Ascending aorta (tissue), 2 donors: ENCODE data around the gene KRTAP10-8. TPM values are rescaled to one million over a fixed set of nuclear protein-coding genes. Genes with fewer than 3 reads are reported as not detected.

Experiments used
- DNase-seq, 2 donors: peaks; one replicate each; pipeline ENCODE4 v3.0.0-alpha.2; 2019; ENCODE audit warnings: low spot score in 2 of 2
- H3K27ac ChIP-seq, 2 donors: fragments of 200-600 bp; sonication (generic); one replicate each; pipeline ENCODE4 v1.5.1; 2016 to 2017; ENCODE audit warnings: mild to moderate bottlenecking in 1 of 2
- H3K27me3 ChIP-seq: fragments of 200-600 bp; sonication (generic); one replicate; pipeline ENCODE4 v1.5.1; 2017
- H3K36me3 ChIP-seq, 2 donors: fragments of 200-600 bp; sonication (generic); one replicate each; pipeline ENCODE4 v1.5.1; 2016
- H3K4me1 ChIP-seq, 2 donors: fragments of 200-600 bp; sonication (generic); one replicate each; pipeline ENCODE4 v1.5.1; 2016 to 2017; ENCODE audit warnings: mild to moderate bottlenecking in 1 of 2
- H3K4me3 ChIP-seq, 2 donors: fragments of 200-600 bp; sonication (generic); one replicate each; pipeline ENCODE4 v1.5.1; 2016 to 2017; ENCODE audit warnings: mild to moderate bottlenecking in 1 of 2
- H3K9me3 ChIP-seq, 2 donors: fragments of 200-600 bp; sonication (generic); one replicate each; pipeline ENCODE4 v1.5.1; 2016
- intact Hi-C: fragments of 100-400 bp; cut with DNase I; formaldehyde crosslinking; loops from one replicate; pipeline ENCODE4 v1.15.1; 2023
- total RNA-seq: library from RNA; depleted of rRNA; stranded (reverse); fragments of >200 nt; gene quantifications from one replicate; pipeline ENCODE4 v1.1.0, GENCODE V29; 2016
- TF ChIP-seq, protein P1 (sequence below), 3 experiments: fragments of 200-600 bp in 2 of 3; fragments of 450-650 bp in 1 of 3; sonication (generic) in 2 of 3; IDR thresholded peaks; one replicate each; pipeline ENCODE4 v1.5.1; 2016 to 2019; ENCODE audit warnings: antibody characterized with exemption in 3 of 3, mild to moderate bottlenecking in 1 of 3, moderate library complexity in 1 of 3

KRTAP10-8 gene
- total RNA-seq, 1 donor from 2014 or later, result not detected

GRCh38 chr21:44648557-44649311, 36.9 kb downstream of the KRTAP10-8 start:
- no peak overlapping the region for H3K4me3 ChIP-seq
- no peaks in the 10 kb centered on the region for H3K4me1 ChIP-seq
- DNase-seq, result no peak
- no peaks in the 10 kb centered on the region for H3K27me3 ChIP-seq
- intact Hi-C loops, result no loop called here
- H3K9me3 ChIP-seq, result peaks cover 0 to 20% of the 10 kb centered on the region in 2 donors
- no peaks in the 10 kb centered on the region for H3K36me3 ChIP-seq
- no peak overlapping the region for H3K27ac ChIP-seq
- TF ChIP-seq, protein P1, sequence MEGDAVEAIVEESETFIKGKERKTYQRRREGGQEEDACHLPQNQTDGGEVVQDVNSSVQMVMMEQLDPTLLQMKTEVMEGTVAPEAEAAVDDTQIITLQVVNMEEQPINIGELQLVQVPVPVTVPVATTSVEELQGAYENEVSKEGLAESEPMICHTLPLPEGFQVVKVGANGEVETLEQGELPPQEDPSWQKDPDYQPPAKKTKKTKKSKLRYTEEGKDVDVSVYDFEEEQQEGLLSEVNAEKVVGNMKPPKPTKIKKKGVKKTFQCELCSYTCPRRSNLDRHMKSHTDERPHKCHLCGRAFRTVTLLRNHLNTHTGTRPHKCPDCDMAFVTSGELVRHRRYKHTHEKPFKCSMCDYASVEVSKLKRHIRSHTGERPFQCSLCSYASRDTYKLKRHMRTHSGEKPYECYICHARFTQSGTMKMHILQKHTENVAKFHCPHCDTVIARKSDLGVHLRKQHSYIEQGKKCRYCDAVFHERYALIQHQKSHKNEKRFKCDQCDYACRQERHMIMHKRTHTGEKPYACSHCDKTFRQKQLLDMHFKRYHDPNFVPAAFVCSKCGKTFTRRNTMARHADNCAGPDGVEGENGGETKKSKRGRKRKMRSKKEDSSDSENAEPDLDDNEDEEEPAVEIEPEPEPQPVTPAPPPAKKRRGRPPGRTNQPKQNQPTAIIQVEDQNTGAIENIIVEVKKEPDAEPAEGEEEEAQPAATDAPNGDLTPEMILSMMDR (IDR thresholded peaks at IDR 0.05), result no peak

- no peak overlapping the region for H3K4me3 ChIP-seq
Observed at GRCh38 chr21:44649521-44650100, 37.7 kb downstream of the KRTAP10-8 start.

DNA sequence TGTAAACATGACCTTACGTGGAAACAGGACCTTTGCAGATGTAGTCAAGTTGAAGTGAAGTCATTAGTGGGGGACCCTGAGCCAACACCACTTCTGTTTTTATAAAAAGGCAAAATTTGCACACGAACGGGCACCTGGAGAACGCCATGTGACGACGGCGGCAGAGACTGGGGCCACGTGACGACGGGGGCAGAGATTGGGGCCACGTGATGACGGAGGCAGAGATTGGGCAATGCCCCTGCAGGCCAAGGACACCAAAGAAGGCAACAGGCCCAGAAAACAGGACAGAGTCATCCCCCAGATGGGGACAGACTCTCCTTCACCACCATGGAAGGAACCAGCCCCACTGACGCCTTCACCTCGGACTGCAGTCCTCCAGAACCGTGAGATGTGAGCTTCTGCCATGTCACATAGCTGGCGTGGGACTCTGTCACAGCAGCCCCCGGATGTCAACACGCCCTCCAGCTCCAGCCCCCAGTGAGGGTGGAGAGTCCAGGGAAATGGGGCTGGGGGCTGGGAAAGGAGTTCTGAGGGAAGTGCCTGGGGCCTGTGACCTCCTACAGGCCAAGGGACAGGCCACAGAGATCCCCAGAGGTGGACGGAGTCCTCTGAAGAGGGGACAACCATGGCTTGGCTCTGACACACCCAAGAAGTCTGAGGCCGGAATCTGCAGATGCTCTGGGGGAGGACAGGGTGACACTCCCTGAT, 38.5 kb downstream of the KRTAP10-8 start:
- H3K27ac ChIP-seq, result no peak overlapping the region
- TF ChIP-seq, protein P1 (IDR thresholded peaks at IDR 0.05), result no peak
- no peak overlapping the region for H3K4me3 ChIP-seq
- no peaks in the 10 kb centered on the region for H3K4me1 ChIP-seq
- intact Hi-C loops, result no loop called here
- no peaks in the 10 kb centered on the region for H3K27me3 ChIP-seq
- H3K9me3 ChIP-seq, result peaks cover 0 to 4% of the 10 kb centered on the region in 2 donors
- no peak for DNase-seq
- no peaks in the 10 kb centered on the region for H3K36me3 ChIP-seq

More at GRCh38 chr21:44649521-44650100, 37.7 kb downstream of the KRTAP10-8 start:
- no peak overlapping the region for H3K27ac ChIP-seq
- TF ChIP-seq, protein P1 (IDR thresholded peaks at IDR 0.05), result no peak
- no peaks in the 10 kb centered on the region for H3K36me3 ChIP-seq
- H3K27me3 ChIP-seq, result no peaks in the 10 kb centered on the region
- peaks cover 0 to 12% of the 10 kb centered on the region in 2 donors for H3K9me3 ChIP-seq
- H3K4me1 ChIP-seq, result no peaks in the 10 kb centered on the region
- no peak for DNase-seq
- intact Hi-C loops, result no loop called here

GRCh38 chr21:44650973-44651675, 39.2 kb downstream of the KRTAP10-8 start:
- Histone ChIP-seq H3K9me3 (no peaks in the 10 kb centered on the region), H3K4me3 (no peak overlapping the region), H3K27me3 (no peaks in the 10 kb centered on the region), H3K27ac (no peak overlapping the region), H3K4me1 (no peaks in the 10 kb centered on the region), H3K36me3 (no peaks in the 10 kb centered on the region)
- DNase-seq, result no peak
- TF ChIP-seq, protein P1 (IDR thresholded peaks at IDR 0.05), result no peak
- intact Hi-C loops, result no loop called here

DNA sequence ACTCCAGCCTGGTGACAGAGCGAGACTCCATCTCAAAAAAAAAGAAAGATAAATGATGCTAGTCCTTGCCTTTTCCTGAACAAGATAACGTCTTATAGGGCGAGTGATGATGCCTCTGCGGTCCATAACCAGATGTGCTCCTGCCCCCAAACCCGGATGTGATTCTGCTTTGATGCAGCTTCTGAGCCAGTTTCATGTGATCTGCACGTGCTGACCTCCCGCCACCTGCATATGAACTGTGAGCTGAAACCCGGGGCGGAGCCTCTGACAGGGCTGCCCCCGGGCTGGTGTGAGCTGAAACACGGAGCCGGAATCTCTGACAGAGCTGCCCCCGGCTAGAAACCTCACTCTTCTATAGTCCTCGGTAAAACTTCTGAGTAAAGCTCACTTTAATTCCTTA, 41.2 kb downstream of the KRTAP10-8 start:
- H3K27me3 ChIP-seq, result no peaks in the 10 kb centered on the region
- TF ChIP-seq, protein P1 (IDR thresholded peaks at IDR 0.05), result no peak
- no peaks in the 10 kb centered on the region for H3K9me3 ChIP-seq
- H3K27ac ChIP-seq, result no peak overlapping the region
- no peaks in the 10 kb centered on the region for H3K4me1 ChIP-seq
- no peaks in the 10 kb centered on the region for H3K36me3 ChIP-seq
- intact Hi-C loops, result no loop called here
- H3K4me3 ChIP-seq, result no peak overlapping the region
- DNase-seq, result no peak
